GM12892 (cell line): ENCODE data around the gene FAM161A.

ENCODE experiments used
- POLR2A ChIP-seq: IDR thresholded peaks from 2 replicates; pipeline ENCODE4 v1.6.1; 2011; ENCODE audit warnings: low read depth, low read length, control low read depth
- POLR2AphosphoS5 ChIP-seq: IDR thresholded peaks from 2 replicates; pipeline ENCODE4 v1.6.1; 2011; ENCODE audit warnings: low read depth, low read length, control low read depth
- TAF1 ChIP-seq: IDR thresholded peaks from 2 replicates; pipeline ENCODE4 v1.6.1; 2011; ENCODE audit warnings: low read depth, mild to moderate bottlenecking, control low read depth, low read length, borderline replicate concordance

DNA sequence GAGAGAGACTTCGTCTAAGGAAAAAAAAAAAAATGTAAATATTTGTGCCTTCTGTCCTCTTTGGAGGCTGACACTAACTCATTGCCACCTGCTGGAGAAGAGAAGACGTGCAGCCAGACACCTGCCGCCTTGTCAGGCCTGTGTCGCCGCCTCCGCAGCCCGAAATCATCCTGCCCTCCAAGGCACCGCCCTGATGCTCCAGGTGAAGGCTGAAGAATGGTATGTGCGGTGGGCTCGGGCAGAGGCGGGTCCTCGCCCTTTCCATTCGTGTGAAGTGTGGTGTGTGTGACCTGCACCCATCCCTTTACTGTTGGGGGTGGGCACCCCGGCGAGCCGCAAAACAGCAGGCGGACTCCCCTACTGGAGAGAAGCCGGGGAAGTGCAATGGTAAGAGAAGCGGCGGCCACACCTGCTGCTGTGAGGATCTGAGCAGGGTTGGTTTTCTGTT is 60.4 kb downstream of the FAM161A start:
- TF ChIP-seq POLR2AphosphoS5, result no peak
- TF ChIP-seq TAF1, result no peak
- TF ChIP-seq POLR2A, result no peak
